HG03175 (cell line): ENCODE results near the gene C12orf50.
"Not testable (repeated sequence)": the region's sequence is repeated elsewhere in the genome, so short reads cannot be mapped to it uniquely, and the experiment has no call there.

Experiments
- ATAC-seq: cut with Tn5 transposase; IDR thresholded peaks from one replicate; pipeline ENCODE4 v1.9.1; 2021; ENCODE audit warnings: mild to moderate bottlenecking, moderate library complexity; ENCODE audit not compliant: unreplicated experiment

C12orf50 gene

DNA sequence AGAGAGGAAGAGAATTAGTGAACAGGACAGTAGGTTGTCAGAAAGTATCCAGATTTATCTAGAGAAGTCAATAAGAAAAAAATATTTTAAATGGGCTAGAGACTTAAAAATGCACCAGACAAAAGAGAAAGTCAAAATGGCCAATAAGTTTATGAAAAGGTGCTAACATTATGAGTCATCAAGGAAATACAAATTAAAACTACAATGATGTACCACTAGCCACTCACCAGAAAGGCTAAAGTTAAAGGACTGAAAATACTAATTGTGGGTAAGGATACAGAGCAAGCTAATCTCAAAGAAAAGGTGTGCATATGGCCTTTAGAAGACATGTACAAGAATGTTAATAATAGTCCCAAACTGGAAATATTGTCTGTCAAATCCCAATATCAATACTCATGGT, 37.7 kb downstream of the C12orf50 start:
- ATAC-seq = no peak

DNA sequence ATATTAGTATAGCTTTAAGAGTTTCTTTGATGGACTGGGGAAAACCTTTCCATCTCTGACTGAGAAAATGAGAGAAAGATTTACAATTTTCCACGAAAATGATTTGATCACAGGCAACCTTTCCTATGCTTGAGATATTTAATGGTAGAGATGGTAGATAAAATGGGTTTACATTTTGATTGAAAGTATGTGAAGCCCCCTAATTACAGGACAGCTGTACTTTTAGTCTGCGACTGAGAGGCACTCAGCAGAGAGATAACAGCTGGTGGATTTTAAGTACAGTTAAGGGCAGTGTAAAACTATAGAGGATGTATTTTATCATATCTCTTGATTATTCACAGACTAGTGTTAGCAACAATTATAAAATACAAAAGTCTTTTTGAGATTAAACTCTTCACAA, 40.7 kb downstream of the C12orf50 start:
- ATAC-seq = no peak

DNA sequence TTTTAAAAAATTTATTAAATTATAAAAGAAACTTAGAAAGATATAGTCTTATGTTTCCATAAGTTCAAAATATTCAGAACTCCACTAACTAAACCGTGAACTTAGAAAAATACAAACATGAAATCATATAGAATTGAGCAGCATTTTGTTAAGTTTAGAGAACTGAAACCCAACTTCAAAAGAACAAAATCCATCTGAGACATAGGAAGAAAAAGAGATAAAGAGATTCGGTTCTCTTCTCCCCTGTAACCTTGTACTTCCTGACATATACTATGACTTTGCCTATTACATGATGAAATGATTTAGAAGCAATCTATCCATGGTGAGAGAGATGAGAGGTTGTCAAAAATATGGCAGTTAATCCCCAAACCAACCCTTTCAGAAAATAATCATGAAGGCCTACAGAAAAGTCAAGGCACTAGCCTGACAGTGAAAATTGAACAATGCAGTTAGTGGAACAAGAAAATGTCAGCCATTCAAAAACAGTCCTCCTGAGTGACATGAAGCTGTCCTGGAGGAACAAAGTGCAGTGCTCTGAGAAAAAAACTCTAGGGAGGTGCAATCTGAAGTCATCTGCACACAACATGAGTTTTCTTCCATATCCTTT, 44.0 kb downstream of the C12orf50 start:
- ATAC-seq = no peak

DNA sequence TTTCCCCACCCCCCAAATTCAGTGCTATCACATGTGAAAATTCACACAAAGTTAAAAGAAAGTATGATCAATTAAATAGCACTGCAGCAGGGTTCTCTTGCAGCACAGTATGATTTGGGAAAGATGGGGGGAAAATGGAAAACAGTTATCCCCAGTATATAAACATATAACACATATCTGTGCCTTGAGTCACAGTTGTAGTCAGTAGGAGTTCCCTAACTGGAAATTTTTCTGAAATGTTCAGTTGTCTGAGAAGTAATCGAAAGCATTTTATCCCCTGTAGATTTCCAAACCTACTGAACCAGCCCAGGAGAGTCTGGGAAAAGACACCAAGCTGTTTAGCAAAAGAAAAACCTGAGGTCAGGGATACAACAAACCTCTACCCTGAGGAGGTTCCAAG, 47.0 kb downstream of the C12orf50 start:
- no peak for ATAC-seq

DNA sequence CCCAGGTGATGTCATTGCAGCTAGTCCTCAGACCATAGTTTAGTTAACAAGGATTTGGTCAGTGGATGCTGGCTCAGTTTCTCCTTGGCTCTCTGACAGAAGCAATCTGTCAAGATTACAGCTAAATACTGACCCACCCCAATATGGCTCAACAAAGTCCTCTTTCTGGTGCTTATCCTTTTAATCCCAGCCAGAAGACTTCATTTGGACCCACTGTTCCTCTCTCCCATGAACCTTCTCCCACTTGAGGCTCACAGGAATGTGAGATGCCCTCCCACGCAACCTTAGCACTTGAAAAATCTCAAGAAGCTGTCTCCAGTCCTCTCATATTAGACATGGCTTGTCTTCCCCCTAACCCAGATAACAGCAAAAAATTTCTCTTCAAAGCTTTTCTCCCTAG, 47.7 kb downstream of the C12orf50 start:
- ATAC-seq = no peak

DNA sequence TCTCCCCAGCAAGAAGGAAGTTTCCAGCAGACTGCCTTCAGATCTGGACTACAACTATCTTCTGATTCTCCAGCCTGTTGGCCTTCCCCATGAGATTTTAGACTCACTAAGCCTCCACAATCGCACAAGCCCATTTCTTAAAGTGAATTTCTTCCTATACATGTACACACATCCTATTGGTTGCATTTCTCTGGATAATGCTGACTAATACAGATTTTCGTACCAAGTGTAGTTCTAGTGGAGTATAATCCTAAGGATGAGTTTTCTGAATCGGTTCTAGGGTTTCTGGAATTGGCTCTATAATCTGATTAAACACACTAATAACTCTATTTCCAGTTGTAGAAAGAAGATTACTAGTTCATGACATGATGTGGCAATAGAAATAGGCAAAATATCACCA, 53.3 kb downstream of the C12orf50 start:
- no peak for ATAC-seq

DNA sequence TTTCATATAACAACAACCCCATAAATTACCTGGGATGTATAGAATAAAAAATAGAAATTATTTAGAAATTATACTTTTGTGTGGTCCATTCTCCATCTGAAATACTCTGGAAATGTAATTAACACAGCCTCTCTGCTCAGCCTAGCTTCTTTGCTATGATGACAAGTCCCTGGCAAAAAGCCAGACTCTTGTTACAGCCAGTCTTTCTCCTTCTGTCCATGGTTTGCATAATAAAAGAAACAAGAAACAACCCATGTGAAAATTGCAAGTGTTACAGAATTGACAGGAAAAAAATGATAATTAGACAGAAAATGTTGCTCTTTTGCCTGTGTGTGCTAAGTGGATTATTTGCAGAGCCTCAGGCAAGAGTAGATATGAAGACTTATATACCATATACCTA, 61.3 kb downstream of the C12orf50 start:
- ATAC-seq = no peak

DNA sequence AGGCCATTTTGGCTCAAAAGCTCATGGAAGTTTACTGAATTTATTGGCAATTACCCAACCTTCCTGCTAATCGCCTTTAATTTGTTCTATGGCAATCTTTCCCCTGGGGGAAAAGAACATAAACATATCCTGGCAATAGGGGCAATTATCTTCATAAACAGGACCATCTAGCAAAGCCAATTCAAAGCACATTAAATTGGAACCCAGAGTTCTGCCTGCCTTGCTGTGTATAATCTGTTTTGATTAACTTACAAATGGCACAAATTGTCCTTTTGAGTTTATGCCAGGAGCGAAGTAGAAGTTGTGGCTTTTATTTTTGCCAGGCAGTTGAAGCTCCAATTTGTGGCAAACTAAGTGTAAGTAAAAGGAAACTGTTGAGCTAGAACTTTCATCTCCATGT, 68.6 kb downstream of the C12orf50 start:
- ATAC-seq = no peak

DNA sequence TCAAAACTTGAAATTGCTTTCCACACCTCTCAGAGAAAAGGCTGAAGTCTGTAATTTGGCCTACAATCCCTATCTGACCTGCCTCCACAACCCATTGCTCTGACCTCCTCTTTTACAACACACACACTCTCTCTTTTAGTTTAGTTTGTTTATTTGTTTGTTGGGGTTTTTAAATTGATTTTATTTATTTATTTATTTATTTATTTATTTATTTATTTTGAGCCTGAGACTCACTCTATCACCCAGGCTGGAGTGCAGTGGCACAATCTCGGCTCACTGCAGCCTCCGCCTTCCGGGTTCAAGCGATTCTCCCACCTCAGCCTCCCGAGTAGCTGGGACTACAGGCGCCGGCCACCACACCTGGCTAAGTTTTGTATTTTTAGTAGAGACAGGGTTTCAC, 75.2 kb downstream of the C12orf50 start:
- ATAC-seq = not testable (repeated sequence)

DNA sequence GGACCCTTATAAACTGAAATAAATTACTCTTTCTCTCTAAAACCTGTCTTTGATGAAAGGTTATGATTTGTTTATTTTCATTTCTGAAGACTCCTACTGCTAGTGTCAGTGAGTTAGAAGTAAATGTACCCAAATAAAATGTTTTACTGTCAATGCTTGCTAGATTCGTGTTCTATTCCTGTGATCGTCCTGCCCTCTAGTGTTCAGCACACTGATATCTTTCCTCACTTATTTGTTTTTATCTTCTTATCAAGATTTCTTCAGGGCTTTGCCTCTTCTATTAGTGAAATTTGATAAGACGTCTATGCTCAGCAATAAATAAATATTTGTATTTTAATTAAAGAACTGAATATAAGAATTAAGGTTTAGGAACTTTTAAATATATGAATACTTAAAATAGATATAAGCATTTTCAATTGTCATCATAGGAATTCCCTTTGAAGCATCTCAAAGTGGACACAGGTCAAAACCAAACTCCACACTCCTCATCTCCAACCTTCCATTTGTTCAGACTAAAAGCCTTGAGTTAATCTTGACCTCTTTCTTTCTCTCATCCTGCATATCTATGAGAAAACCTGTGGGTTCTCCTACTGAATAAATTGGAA, 75.8 kb downstream of the C12orf50 start:
- no peak for ATAC-seq

DNA sequence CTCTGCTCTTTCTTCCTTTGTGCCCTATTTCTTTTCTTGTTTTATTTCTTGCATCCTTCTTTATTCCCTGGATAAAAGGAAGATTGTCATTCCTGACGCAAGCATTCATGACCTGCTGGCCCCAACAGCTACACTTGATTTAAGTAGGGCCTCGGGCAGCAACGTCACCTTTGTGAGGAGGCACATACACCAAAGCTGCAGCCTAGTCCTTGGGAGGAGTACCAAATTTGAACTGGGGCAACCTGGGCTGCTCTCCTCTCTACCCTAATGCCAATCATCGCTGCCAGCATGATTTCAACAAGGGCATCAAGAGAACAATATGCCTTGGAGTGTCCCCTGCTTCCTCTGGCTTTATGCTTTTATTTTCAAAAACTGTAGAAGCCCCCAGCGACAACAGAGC, 76.4 kb downstream of the C12orf50 start:
- ATAC-seq = no peak

DNA sequence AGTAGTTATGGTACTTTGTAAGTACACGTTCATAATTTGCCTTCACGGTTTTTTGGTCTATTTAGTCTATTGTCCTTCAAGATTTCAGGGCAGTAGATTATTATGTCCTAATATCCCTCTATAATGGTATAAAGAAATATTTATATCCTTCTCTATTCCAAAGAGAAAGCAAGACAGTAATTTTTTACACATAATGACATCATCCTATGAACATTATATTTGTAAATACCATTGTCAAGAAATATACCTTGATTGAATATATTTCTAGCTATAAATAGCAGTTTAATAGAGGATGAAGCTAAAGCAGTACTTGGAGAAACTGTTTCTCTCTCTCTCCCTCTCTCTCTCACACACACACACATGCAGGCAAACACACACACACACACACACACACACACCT, 77.0 kb downstream of the C12orf50 start:
- no peak for ATAC-seq

DNA sequence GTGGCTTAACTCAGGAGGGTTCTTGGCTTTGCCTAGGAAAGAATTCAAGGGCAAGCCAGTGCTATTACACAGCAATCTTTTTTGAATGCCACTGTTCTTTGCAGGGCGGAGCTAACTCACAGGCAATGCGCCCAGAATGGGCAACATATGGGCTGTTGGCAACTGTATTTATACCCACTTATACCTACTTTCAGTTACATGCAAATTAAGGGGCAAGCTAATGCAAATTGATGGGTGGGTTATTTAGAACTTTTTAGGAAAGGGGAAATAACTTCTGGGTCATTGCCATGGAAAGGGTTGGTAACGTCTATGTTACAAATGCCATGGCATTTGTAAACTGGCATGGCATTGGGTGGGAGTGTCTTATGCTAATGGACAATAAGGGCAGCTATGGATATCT, 85.4 kb downstream of the C12orf50 start:
- ATAC-seq = no peak

DNA sequence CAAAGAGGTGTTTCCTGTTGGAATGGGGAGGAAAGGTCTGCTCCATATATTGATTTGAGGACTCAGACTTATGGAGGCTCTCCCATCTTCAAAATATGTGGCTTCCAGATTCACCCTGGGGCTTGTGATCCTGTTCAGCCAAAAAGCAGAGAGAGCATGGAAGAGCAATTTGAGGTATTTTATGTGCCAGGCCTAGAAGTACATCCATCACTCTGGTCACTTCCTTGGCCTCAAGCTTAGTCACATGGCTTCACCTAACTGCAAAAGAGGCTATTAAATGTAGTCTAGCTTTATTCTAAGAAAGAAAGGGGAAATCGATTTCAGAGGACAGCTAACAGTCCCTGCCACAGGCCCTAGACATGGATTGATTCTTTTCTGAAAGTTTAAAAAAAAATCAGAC, 86.2 kb downstream of the C12orf50 start:
- ATAC-seq = no peak

DNA sequence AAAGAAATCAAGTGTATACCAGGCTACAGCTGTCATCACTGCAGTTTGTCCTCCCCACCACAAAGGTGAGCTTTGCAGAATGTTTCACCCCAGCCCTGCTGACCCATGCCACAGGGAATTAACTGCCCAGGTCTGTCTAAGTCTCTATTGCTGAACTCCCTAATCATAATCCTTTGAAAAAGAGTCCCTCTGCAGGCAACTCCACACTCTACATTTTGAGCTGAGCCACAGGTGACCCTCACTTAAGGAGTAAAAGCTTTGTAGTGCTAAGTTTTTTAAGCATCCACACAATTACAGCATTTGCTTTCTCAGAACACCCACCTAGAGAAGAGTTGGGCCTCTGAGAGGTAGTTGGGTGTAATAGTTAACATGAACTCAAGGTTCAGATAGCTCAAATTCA, 90.0 kb downstream of the C12orf50 start:
- no peak for ATAC-seq

DNA sequence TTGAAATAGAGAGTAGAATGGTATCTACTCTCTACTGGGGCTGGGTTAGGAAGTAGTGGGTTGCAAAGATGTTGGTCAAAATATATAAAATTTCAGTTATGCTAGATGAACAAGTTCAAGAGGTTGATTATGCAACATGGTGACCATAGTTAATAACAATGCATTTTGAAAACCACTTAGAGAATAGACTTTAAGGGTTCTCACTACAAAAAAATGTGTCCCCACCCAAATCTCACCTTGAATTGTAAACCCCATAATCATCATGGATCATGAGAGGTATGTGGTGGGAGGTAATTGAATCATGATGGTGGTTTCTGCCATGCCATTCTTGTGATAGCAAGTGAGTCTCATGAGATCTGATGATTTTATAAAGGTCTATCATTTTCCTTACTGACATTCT, 94.0 kb downstream of the C12orf50 start:
- no peak for ATAC-seq

DNA sequence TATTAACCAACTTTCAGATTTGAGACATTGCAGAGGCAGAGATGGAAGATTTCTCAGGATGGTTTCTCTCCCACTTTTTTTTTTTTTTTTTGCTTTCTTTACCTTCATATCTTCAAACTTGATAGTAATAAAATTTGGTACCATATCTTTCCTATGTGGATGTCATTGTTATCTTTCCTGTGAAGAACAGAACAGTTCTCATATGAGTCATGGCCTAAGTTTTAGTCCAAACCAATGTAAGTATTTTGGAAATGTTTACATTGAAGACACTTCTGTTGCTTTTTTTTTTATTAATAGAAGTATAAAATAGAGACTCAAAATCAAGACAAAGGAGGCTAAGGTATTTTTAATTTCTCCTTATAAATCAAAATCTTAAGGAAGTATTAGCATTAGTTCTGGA, 95.2 kb downstream of the C12orf50 start:
- no peak for ATAC-seq

DNA sequence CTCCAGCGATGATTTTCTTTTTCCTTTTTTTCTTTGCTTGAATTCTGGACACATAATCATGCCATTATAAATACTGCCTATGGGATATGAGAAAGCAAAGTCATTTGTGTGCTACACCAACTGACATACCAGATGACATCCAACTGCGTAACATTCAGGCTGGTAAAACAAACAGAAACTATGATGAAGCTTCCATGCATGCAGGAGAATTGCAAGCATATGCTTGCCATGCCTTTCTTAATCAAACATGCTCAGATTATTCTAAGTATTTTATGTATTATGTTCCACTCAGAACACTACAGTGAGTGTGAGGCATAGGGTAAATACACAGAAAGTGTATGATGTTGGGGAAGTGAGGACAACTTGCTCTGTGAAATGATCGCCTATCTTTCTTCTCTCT, 97.4 kb downstream of the C12orf50 start:
- ATAC-seq = no peak

DNA sequence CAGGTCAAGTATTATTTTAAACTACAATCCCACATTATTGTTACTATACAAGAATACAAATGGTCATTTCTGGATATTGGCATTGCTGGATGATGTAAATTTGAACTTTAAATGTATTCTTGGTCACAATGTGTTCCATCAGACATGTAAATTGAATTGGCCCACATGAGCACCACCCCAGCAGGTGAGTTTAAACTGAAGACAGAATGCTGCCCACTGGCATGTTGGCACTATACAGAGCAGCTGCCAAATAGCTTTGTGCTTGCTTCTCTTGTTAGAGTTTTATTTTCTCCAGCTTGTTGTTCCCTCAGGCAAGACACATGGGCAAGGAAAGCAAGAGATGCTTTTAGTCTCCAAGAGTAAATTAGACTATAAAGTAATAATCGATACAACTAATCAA, 98.6 kb downstream of the C12orf50 start:
- no peak for ATAC-seq
